ENCODE results near the gene IL13RA1.
"Not testable (repeated sequence)": the region's sequence is repeated elsewhere in the genome, so short reads cannot be mapped to it uniquely, and the experiment has no call there.

Gene IL13RA1

GRCh38 chrX:118729042-118729652 is 1.7 kb downstream of the IL13RA1 start:
- DNase-seq (ENCODE audit: low read depth in 3 of 3), result no peak

GRCh38 chrX:118730500-118731247 is 3.3 kb downstream of the IL13RA1 start:
- no peak for DNase-seq (ENCODE audit: low read depth in 3 of 3)

- DNase-seq (ENCODE audit: low read depth in 3 of 3), result not testable (repeated sequence)
Observed at GRCh38 chrX:118732551-118732950, 5.1 kb downstream of the IL13RA1 start.

GRCh38 chrX:118734909-118735308 is 7.5 kb downstream of the IL13RA1 start:
- no peak for DNase-seq (ENCODE audit: low read depth in 3 of 3)

GRCh38 chrX:118736394-118737010 is 9.1 kb downstream of the IL13RA1 start:
- no peak for DNase-seq (ENCODE audit: low read depth in 3 of 3)

GRCh38 chrX:118739577-118739976 is 12.2 kb downstream of the IL13RA1 start:
- no peak for DNase-seq (ENCODE audit: low read depth in 3 of 3)

- no peak for DNase-seq (ENCODE audit: low read depth in 3 of 3)
Observed at GRCh38 chrX:118740276-118740889, 13.0 kb downstream of the IL13RA1 start.

GRCh38 chrX:118742176-118742575 is 14.8 kb downstream of the IL13RA1 start:
- DNase-seq (ENCODE audit: low read depth in 3 of 3), result no peak

- DNase-seq (ENCODE audit: low read depth in 3 of 3), result no peak
Observed at GRCh38 chrX:118745570-118745969, 18.2 kb downstream of the IL13RA1 start.

- DNase-seq (ENCODE audit: low read depth in 3 of 3), result no peak
Observed at GRCh38 chrX:118751950-118752783, 24.8 kb downstream of the IL13RA1 start.

- no peak for DNase-seq (ENCODE audit: low read depth in 3 of 3)
Observed at GRCh38 chrX:118755633-118756032, 28.2 kb downstream of the IL13RA1 start.

- DNase-seq (ENCODE audit: low read depth in 3 of 3), result no peak
Observed at GRCh38 chrX:118756101-118756500, 28.7 kb downstream of the IL13RA1 start.

GRCh38 chrX:118758511-118758910 is 31.1 kb downstream of the IL13RA1 start:
- DNase-seq (ENCODE audit: low read depth in 3 of 3), result no peak

GRCh38 chrX:118760025-118760424 is 32.6 kb downstream of the IL13RA1 start:
- DNase-seq (ENCODE audit: low read depth in 3 of 3), result no peak

GRCh38 chrX:118761939-118762707 is 34.7 kb downstream of the IL13RA1 start:
- no peak for DNase-seq (ENCODE audit: low read depth in 3 of 3)

GRCh38 chrX:118763489-118763888 is 36.1 kb downstream of the IL13RA1 start:
- DNase-seq (ENCODE audit: low read depth in 3 of 3), result no peak

- DNase-seq (ENCODE audit: low read depth in 3 of 3), result no peak
Observed at GRCh38 chrX:118764122-118764521, 36.7 kb downstream of the IL13RA1 start.

- DNase-seq (ENCODE audit: low read depth in 3 of 3), result no peak
Observed at GRCh38 chrX:118770133-118770760, 42.8 kb downstream of the IL13RA1 start.

GRCh38 chrX:118772051-118772450 is 44.6 kb downstream of the IL13RA1 start:
- DNase-seq (ENCODE audit: low read depth in 3 of 3), result no peak

GRCh38 chrX:118773782-118774181 is 46.4 kb downstream of the IL13RA1 start:
- DNase-seq (ENCODE audit: low read depth in 3 of 3), result no peak
